ENCODE results near the gene DAD1. TPM values are rescaled to one million over a fixed set of nuclear protein-coding genes. Genes with fewer than 3 reads are reported as not detected.
A peak's percentile ranks its signal among the peaks of the same experiment; 100 is the strongest.
"Not testable (repeated sequence)": the region's sequence is repeated elsewhere in the genome, so short reads cannot be mapped to it uniquely, and the experiment has no call there.

DAD1 gene
- total RNA-seq, 1 donor from 2014 or later, result 236 TPM

DNA sequence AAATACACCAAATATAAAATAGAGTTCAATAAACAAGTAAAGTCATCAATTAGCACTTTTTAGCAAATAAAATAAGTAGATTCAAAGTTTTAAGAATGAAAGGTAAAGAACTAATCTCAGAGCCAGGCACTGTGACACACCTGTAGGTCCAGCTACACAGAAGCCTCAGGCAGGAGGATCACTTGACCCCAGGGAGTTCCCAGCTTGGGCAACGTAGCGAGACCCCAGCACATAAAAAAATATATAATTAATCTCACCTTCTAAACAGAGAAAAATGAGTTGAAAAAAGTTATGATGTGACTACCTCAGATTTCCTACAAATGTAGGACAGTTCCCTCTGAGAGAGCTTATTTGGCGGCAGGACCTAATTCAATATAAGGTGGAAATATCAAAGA, 19.3 kb downstream of the DAD1 start:
- DNase-seq (ENCODE audit: low read depth) (no peak), FAIRE-seq (no peak)
- no peak overlapping the region for H3K4me3 ChIP-seq (ENCODE audit: low read depth, low read length)
- H3K36me3 ChIP-seq (ENCODE audit: control insufficient read depth, insufficient read depth, low read length), result peaks cover 7% of the 10 kb centered on the region
- TF ChIP-seq, protein P1, sequence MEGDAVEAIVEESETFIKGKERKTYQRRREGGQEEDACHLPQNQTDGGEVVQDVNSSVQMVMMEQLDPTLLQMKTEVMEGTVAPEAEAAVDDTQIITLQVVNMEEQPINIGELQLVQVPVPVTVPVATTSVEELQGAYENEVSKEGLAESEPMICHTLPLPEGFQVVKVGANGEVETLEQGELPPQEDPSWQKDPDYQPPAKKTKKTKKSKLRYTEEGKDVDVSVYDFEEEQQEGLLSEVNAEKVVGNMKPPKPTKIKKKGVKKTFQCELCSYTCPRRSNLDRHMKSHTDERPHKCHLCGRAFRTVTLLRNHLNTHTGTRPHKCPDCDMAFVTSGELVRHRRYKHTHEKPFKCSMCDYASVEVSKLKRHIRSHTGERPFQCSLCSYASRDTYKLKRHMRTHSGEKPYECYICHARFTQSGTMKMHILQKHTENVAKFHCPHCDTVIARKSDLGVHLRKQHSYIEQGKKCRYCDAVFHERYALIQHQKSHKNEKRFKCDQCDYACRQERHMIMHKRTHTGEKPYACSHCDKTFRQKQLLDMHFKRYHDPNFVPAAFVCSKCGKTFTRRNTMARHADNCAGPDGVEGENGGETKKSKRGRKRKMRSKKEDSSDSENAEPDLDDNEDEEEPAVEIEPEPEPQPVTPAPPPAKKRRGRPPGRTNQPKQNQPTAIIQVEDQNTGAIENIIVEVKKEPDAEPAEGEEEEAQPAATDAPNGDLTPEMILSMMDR (IDR thresholded peaks at IDR 0.05; ENCODE audit: insufficient read depth, low read length, severe bottlenecking), result no peak
- H3K27me3 ChIP-seq (ENCODE audit: control insufficient read depth, insufficient read depth, low read length), result no peaks in the 10 kb centered on the region

DNA sequence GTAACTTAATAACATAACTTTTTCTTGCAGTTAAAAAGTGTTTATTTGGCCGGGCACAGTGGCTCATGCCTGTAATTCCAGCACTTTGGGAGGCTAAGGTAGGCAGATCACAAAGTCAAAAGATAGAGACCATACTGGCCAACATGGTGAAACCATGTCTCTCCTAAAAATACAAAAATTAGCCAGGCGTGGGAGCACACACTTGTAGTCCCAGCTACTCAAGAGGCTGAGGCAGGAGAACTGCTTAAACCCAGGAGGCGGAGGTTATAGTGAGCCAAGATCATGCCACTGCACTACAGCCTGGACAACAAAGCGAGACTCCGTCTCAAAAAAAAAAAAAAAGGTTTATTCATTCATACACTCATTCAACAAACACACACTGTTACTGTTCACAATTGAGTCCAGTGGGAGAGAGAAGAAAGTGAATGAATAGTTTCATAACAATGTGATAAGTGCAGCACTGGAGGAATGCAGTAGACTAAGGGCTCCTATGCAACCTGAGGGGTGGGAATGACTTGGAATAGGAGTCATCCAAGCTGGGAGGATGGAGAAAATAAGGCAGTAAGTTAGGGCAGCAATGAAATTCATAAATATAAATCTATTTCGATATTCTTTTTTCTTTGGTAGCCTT, 19.8 kb downstream of the DAD1 start:
- TF ChIP-seq, protein P1 (IDR thresholded peaks at IDR 0.05; ENCODE audit: insufficient read depth, low read length, severe bottlenecking), result no peak
- DNase-seq (ENCODE audit: low read depth) (no peak), FAIRE-seq (no peak)
- no peaks in the 10 kb centered on the region for H3K27me3 ChIP-seq (ENCODE audit: control insufficient read depth, insufficient read depth, low read length)
- no peak overlapping the region for H3K4me3 ChIP-seq (ENCODE audit: low read depth, low read length)
- peaks cover 6% of the 10 kb centered on the region for H3K36me3 ChIP-seq (ENCODE audit: control insufficient read depth, insufficient read depth, low read length)

DNA sequence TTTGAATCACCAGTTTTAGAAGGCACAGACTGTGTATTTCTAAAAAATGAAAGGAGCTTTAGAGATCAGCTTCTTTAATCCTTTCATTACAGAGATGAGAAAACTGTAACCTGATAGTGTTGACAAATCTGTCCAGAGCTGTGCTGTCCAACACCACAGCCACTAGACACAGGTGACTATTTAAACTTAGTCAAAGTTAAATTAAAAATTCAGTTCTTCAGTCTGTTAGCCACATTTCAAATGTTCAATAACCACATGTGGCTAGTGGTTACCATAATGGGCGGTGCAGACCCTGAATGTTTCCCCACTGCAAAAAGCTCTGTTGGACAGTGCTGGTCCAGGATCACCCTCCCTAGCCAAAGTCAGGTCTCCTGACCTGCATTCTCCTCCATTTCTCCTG, 21.6 kb downstream of the DAD1 start:
- TF ChIP-seq, protein P1 (IDR thresholded peaks at IDR 0.05; ENCODE audit: insufficient read depth, low read length, severe bottlenecking), result no peak
- H3K36me3 ChIP-seq (ENCODE audit: control insufficient read depth, insufficient read depth, low read length), result peaks cover 6% of the 10 kb centered on the region

DNA sequence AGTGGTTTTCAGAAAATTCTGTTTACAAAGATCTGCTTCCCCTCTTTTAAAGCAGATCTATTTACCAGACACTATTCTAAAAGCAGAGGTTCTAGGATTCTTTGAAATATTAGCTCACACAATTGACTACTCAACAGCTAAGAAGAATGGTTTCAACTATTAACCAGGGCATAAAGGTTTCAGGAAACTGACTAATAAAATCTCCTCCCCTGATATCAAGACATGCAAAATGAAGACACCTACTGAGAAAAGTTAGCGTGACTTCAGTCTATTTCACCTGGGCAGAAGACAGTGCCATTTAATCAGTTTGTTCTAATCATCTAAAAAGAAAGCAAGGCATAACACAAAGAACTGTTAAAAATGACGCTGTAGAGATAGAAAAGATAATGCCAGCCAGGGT, 22.2 kb downstream of the DAD1 start:
- H3K36me3 ChIP-seq (ENCODE audit: control insufficient read depth, insufficient read depth, low read length), result peaks cover 6% of the 10 kb centered on the region
- no peak overlapping the region for H3K4me3 ChIP-seq (ENCODE audit: low read depth, low read length)
- FAIRE-seq, result no peak
- H3K27me3 ChIP-seq (ENCODE audit: control insufficient read depth, insufficient read depth, low read length), result no peaks in the 10 kb centered on the region
- TF ChIP-seq, protein P1 (IDR thresholded peaks at IDR 0.05; ENCODE audit: insufficient read depth, low read length, severe bottlenecking), result no peak
- DNase-seq (ENCODE audit: low read depth), result peak; percentile 22

More for the DNA sequence above, 21.6 kb downstream of the DAD1 start:
- no peak for DNase-seq (ENCODE audit: low read depth)
- Histone ChIP-seq H3K4me3 (ENCODE audit: low read depth, low read length) (no peak overlapping the region), H3K27me3 (ENCODE audit: control insufficient read depth, insufficient read depth, low read length) (no peaks in the 10 kb centered on the region)
- no peak for FAIRE-seq

DNA sequence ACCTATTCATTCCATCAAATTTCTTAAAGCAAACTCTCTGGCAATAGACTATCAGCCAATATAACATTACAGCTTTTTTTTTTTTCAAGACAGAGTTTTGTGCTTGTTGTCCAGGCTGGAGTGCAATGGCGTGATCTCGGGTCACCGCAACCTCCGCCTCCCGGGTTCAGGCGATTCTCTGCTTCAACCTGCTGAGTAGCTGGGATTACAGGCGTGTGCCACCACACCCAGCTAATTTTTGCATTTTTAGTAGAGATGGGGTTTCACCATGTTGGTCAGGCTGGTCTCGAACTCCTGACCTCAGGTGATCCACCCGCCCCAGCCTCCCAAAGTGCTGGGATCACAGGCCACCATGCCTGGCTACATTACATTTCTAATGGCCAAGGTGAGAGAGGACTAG, 22.8 kb downstream of the DAD1 start:
- H3K4me3 ChIP-seq (ENCODE audit: low read depth, low read length); FAIRE-seq; H3K36me3 ChIP-seq (ENCODE audit: control insufficient read depth, insufficient read depth, low read length); H3K27me3 ChIP-seq (ENCODE audit: control insufficient read depth, insufficient read depth, low read length); DNase-seq (ENCODE audit: low read depth): not testable (repeated sequence)

DNA sequence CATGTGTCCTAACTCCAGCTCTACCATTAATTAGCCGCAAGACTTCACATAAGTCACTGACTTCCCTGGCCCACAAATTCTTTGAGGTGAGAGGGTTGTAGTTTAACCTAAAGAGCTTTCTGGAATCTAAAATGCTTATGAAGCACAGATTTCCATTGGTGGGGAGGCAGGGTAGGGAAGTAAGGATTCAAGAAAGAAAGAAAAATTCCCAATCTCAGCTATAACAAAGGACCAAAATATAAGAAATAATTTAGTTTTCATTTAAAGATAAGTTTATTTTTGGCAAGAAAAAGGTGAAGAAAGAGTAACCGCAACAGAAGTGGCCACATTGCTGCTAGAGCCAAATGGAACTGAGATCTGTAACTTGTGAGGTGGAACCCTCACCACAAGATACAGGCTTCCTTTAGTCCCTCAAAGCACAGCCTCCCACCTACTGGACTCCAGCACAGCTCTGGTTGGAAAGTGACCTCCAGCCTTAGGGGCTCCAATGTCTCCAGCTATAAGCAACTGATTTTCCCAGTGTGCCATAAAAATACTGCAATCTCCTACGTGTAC, 23.6 kb downstream of the DAD1 start:
- Histone ChIP-seq H3K36me3 (ENCODE audit: control insufficient read depth, insufficient read depth, low read length) (peaks cover 6% of the 10 kb centered on the region), H3K27me3 (ENCODE audit: control insufficient read depth, insufficient read depth, low read length) (no peaks in the 10 kb centered on the region)

More for the DNA sequence above, 23.6 kb downstream of the DAD1 start:
- DNase-seq (ENCODE audit: low read depth) (no peak), FAIRE-seq (no peak)
- TF ChIP-seq, protein P1 (IDR thresholded peaks at IDR 0.05; ENCODE audit: insufficient read depth, low read length, severe bottlenecking), result no peak
- H3K4me3 ChIP-seq (ENCODE audit: low read depth, low read length), result no peak overlapping the region
